ENCODE results near the gene KCNAB2.

KCNAB2 gene

DNA sequence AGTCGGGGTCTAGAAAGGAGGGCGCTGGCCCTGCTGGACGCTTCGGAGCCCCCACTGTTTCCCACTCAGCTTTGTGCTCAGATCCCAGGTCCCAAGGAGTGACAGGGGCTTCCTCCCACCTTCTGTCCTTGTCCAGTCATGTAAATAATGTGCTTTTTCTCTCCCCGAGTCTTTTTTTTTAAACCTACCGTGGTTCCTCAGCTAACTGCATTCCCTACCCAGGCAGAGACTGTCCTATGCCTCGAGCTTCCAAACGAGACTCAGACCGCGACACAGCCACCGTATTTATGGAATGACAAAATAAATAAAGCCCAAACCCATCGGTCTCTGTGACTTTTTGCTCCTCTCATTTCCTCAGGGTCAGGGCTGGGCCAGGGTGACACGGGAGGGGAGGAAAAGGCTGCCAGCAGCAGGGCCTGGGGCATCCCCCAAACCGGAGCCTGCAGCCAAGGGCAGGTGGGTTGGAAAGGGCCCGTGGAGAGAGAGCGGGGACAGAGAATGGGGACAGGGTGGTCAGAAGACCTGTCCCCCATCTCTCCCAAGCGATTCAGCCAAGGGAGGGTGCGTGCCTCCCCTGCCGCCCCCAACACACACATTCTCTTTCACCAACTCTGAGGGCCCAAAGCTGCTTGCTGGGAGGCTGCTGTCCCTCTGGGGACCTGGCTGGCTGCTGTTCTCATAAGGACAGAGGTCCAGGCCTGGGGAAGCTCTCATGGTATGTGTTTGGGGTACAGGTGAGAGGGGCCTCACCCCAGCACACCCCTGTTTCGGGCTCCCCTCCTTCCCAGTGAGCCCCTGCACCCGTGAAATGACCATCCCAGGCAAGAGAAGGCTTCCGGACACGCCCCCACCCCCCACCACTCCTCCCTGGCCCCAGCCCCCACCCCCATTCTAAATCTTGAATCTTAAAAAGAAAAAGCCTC lies 55.4 kb downstream of the KCNAB2 start:
- DNase-seq (no peak), ATAC-seq (replicated peaks) (peak; percentile 19 to 20)
- H3K36me3 Mint-ChIP-seq = peaks cover 24 to 26% of the 10 kb centered on the region in 2 donors
- peaks cover 0 to 10% of the 10 kb centered on the region in 2 donors for H3K27me3 Mint-ChIP-seq
- peak overlapping the region; percentile 73 for H3K27ac Mint-ChIP-seq
- peaks cover 0 to 7% of the 10 kb centered on the region in 2 donors for H3K4me1 Mint-ChIP-seq
- no peaks in the 10 kb centered on the region for H3K9me3 Mint-ChIP-seq
- H3K4me3 Mint-ChIP-seq = peak overlapping the region in 1 of 2 donors; percentile 5

- H3K27ac Mint-ChIP-seq = no peak overlapping the region
- peaks cover 21 to 23% of the 10 kb centered on the region in 2 donors for H3K36me3 Mint-ChIP-seq
- peaks cover 0 to under 1% of the 10 kb centered on the region in 2 donors for H3K9me3 Mint-ChIP-seq
- DNase-seq (no peak), ATAC-seq (replicated peaks) (peak in 1 of 2 donors; percentile 15)
- H3K27me3 Mint-ChIP-seq = peaks cover under 1 to 12% of the 10 kb centered on the region in 2 donors
- H3K4me1 Mint-ChIP-seq = peaks cover 0 to 7% of the 10 kb centered on the region in 2 donors
- H3K4me3 Mint-ChIP-seq = no peak overlapping the region
These were observed 56.3 kb downstream of the KCNAB2 start for GRCh38 chr1:6101826-6102531.

GRCh38 chr1:6102532-6102845 lies 56.8 kb downstream of the KCNAB2 start:
- no peak overlapping the region for H3K4me3 Mint-ChIP-seq

GRCh38 chr1:6103111-6103853 lies 57.6 kb downstream of the KCNAB2 start:
- no peak overlapping the region for H3K4me3 Mint-ChIP-seq
- ATAC-seq (replicated peaks) = no peak

More at GRCh38 chr1:6102532-6102845, 56.8 kb downstream of the KCNAB2 start:
- H3K9me3 Mint-ChIP-seq = peaks cover 2 to 6% of the 10 kb centered on the region in 2 donors
- ATAC-seq (replicated peaks) = no peak
- no peak overlapping the region for H3K27ac Mint-ChIP-seq
- no peak for DNase-seq
- peaks cover 6 to 17% of the 10 kb centered on the region in 2 donors for H3K27me3 Mint-ChIP-seq
- peaks cover 0 to 5% of the 10 kb centered on the region in 2 donors for H3K4me1 Mint-ChIP-seq
- peaks cover 16 to 22% of the 10 kb centered on the region in 2 donors for H3K36me3 Mint-ChIP-seq

DNA sequence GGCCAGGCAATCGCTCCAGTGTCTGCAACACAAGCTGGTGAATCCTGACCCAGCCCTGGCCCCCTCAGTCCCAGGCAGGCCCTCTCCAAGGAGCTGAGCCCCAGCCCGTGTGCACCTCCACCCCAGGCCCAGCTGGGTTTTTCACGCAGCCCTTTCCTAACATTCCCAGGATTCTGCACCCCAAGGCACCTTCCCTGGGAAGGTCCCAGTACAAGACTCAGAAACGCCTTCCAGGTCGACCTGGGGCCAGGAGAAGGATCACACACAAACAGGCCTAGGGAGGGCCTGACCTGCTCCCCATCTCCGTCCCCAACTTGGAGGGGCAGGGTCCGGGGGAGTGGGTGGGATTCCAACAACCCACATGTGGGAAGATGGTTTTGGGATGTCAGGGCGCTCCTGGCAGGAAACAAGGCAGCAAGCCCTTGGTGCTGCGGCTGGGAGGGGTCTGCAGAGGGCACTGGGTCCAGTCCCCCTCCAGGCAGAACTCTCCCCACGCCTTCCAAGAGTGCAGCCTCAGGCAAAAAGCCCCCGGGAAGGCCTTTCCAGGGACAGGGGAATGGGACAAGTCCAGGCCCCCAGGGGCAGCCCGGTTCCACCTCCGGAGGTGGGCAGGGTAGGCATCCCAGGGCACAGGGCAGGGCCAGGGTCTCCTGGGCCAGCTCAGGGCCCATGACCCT lies 58.3 kb downstream of the KCNAB2 start:
- ATAC-seq (replicated peaks) = no peak
- Mint-ChIP-seq H3K4me3 (no peak overlapping the region), H3K4me1 (no peaks in the 10 kb centered on the region), H3K27me3 (peaks cover 21 to 32% of the 10 kb centered on the region in 2 donors), H3K9me3 (peaks cover 3 to 7% of the 10 kb centered on the region in 2 donors), H3K27ac (no peak overlapping the region), H3K36me3 (peaks cover 7 to 11% of the 10 kb centered on the region in 2 donors)
- DNase-seq = no peak

More at GRCh38 chr1:6103111-6103853, 57.6 kb downstream of the KCNAB2 start:
- Mint-ChIP-seq H3K4me1 (no peaks in the 10 kb centered on the region), H3K9me3 (peaks cover 3 to 7% of the 10 kb centered on the region in 2 donors), H3K36me3 (peaks cover 12 to 17% of the 10 kb centered on the region in 2 donors), H3K27me3 (peaks cover 14 to 25% of the 10 kb centered on the region in 2 donors), H3K27ac (no peak overlapping the region)
- no peak for DNase-seq

- no peak for DNase-seq
These were observed 58.9 kb downstream of the KCNAB2 start for GRCh38 chr1:6104631-6105030.

GRCh38 chr1:6105218-6105679 lies 59.6 kb downstream of the KCNAB2 start:
- DNase-seq (no peak), ATAC-seq (replicated peaks) (no peak)
- Mint-ChIP-seq H3K27ac (no peak overlapping the region), H3K27me3 (peaks cover 24 to 39% of the 10 kb centered on the region in 2 donors), H3K4me3 (no peak overlapping the region), H3K4me1 (no peaks in the 10 kb centered on the region), H3K36me3 (peaks cover 0 to 5% of the 10 kb centered on the region in 2 donors), H3K9me3 (peaks cover 3 to 7% of the 10 kb centered on the region in 2 donors)

More at GRCh38 chr1:6104631-6105030, 58.9 kb downstream of the KCNAB2 start:
- Mint-ChIP-seq H3K27me3 (peaks cover 22 to 36% of the 10 kb centered on the region in 2 donors), H3K36me3 (peaks cover under 1 to 5% of the 10 kb centered on the region in 2 donors), H3K27ac (no peak overlapping the region), H3K4me3 (no peak overlapping the region), H3K9me3 (peaks cover 3 to 7% of the 10 kb centered on the region in 2 donors), H3K4me1 (no peaks in the 10 kb centered on the region)
- no peak for ATAC-seq (replicated peaks)

DNA sequence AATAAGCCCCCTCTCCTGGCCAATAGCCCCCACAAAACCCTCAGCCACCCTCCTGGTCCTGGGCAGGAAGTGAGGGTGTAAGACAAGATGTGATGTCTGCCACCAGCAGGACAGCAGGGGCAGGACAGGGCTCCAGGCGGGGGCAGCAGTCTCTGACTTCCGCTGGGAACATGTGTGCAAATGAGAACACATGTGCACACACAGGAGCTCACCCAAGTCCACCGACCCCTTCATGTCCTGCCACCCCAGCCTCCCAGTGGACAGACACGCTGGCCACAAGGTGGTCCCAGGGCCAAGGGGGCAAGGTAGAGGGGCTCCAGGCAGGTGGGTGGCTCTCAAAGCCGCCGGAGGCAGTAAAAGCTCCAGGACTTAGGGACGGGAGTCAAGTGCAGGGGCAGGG lies 60.1 kb downstream of the KCNAB2 start:
- peaks cover 3 to 7% of the 10 kb centered on the region in 2 donors for H3K9me3 Mint-ChIP-seq
- ATAC-seq (replicated peaks) (no peak), DNase-seq (no peak)
- H3K4me1 Mint-ChIP-seq = no peaks in the 10 kb centered on the region
- no peak overlapping the region for H3K27ac Mint-ChIP-seq
- H3K4me3 Mint-ChIP-seq = no peak overlapping the region
- peaks cover 0 to 5% of the 10 kb centered on the region in 2 donors for H3K36me3 Mint-ChIP-seq
- peaks cover 26 to 44% of the 10 kb centered on the region in 2 donors for H3K27me3 Mint-ChIP-seq

DNA sequence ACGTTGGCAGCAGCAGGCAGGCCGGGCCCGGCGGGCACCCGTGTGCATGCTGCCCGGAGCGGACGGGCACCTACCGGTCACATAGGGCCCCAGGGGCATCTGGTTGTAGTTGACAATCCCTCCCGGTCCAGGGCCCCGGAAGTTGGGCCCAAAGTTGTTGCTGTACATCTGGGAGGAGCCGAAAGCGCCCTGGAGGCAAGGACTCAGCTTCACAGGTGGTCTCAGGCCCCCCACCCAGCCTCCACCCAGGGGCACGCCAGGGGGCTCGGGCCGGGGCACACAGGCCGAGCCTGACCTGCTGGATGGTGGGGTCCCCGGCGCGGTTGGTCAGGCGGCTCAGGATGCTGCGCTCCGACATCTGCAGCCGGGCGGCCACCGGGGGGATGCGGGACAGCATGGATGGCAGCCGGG lies 60.6 kb downstream of the KCNAB2 start:
- peaks cover 0 to 5% of the 10 kb centered on the region in 2 donors for H3K36me3 Mint-ChIP-seq
- no peaks in the 10 kb centered on the region for H3K4me1 Mint-ChIP-seq
- H3K27ac Mint-ChIP-seq = no peak overlapping the region
- DNase-seq (no peak), ATAC-seq (replicated peaks) (no peak)
- peaks cover 27 to 47% of the 10 kb centered on the region in 2 donors for H3K27me3 Mint-ChIP-seq
- H3K9me3 Mint-ChIP-seq = peaks cover 3 to 7% of the 10 kb centered on the region in 2 donors
- H3K4me3 Mint-ChIP-seq = no peak overlapping the region

DNA sequence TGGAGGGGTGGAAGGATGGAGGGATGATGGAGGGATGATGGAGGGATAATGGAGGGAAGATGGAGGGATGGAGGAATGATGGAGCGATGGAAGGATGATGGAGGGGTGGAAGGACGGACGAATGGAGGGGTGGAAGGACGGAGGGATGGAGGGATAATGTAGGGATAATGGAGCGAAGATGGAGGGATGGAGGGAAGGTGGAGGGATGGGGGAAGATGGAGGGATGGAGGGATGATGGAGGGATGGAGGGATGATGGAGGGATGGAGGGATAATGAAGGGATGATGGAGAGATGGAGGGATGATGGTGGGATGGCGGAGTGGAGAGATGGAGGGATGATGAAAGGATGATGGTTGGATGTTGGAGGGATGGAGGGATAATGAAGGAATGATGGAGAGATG lies 61.3 kb downstream of the KCNAB2 start:
- H3K36me3 Mint-ChIP-seq = peaks cover 0 to 5% of the 10 kb centered on the region in 2 donors
- H3K27ac Mint-ChIP-seq = no peak overlapping the region
- H3K4me3 Mint-ChIP-seq = no peak overlapping the region
- no peak for ATAC-seq (replicated peaks)
- no peaks in the 10 kb centered on the region for H3K4me1 Mint-ChIP-seq
- no peak for DNase-seq
- peaks cover 28 to 50% of the 10 kb centered on the region in 2 donors for H3K27me3 Mint-ChIP-seq
- H3K9me3 Mint-ChIP-seq = peaks cover 3 to 7% of the 10 kb centered on the region in 2 donors

DNA sequence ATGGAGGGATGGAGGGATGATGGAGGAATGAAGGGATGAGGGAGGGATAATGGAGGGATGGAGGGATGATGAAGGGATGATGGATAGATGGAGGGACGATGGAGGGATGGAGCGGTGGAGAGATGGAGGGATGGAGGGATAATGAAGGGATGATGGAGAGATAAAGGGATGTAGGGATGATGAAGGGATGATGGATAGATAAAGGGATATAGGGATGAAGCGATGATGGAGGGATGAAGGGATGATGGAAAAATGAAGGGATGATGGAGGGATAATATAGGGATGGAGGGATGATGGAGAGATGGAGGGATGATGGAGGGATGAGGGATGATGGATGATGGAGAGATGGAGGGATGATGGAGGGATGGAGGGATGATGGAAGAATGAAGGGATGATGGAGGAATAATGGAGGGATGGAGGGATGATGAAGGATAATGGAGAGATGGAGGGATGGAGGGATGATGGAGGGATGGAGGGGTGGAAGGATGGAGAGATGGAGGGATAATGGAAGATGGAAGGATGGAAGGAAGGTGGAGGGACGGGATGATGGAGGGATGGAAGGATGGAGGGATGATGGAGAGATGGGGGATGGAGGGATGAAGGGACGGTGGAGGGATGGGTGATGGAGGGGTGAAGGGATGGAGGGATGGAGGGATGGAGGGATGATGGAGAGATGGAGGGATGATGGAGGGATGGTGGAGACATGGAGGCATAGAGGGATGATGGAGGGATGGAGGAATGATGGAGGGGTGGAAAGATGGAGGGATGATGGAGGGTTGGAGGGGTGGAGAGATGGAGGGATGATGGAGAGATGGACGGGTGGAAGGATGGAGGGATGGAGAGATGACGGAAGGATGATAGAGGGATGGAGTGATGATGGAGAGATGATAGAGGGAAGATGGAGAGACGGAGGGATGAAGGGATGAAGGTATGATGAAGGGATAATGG lies 62.0 kb downstream of the KCNAB2 start:
- ATAC-seq (replicated peaks) (no peak), DNase-seq (no peak)
- peaks cover 32 to 44% of the 10 kb centered on the region in 2 donors for H3K27me3 Mint-ChIP-seq
- no peaks in the 10 kb centered on the region for H3K4me1 Mint-ChIP-seq
- peaks cover 3 to 7% of the 10 kb centered on the region in 2 donors for H3K9me3 Mint-ChIP-seq
- H3K4me3 Mint-ChIP-seq = no peak overlapping the region
- peak overlapping the region; percentile 63 for H3K27ac Mint-ChIP-seq
- peaks cover 0 to 5% of the 10 kb centered on the region in 2 donors for H3K36me3 Mint-ChIP-seq

- no peaks in the 10 kb centered on the region for H3K4me1 Mint-ChIP-seq
- DNase-seq (no peak), ATAC-seq (replicated peaks) (no peak)
- peaks cover 0 to 5% of the 10 kb centered on the region in 2 donors for H3K36me3 Mint-ChIP-seq
- peaks cover 32 to 46% of the 10 kb centered on the region in 2 donors for H3K27me3 Mint-ChIP-seq
- H3K27ac Mint-ChIP-seq = no peak overlapping the region
- peaks cover 3 to 7% of the 10 kb centered on the region in 2 donors for H3K9me3 Mint-ChIP-seq
- no peak overlapping the region for H3K4me3 Mint-ChIP-seq
These were observed 62.8 kb downstream of the KCNAB2 start for GRCh38 chr1:6108476-6108875.
